NCI-H2107 (cell line): ENCODE measurements around the gene LAMP5.

Source experiments
- DNase-seq: peaks from one replicate; lab custom pipeline; 2025; lab: John Stamatoyannopoulos, UW

LAMP5 gene

GRCh38 chr20:9514461-9515213 lies at the start of gene LAMP5:
Gene LAMP5 (plus strand): TSS chr20:9514590. CDS start chr20:9514853, 263 bp downstream.
- DNase-seq = no peak

- no peak for DNase-seq
Measured at GRCh38 chr20:9467995-9468394, 46.4 kb upstream of the LAMP5 start.

GRCh38 chr20:9474835-9475415 lies 39.5 kb upstream of the LAMP5 start:
- DNase-seq = no peak

- no peak for DNase-seq
Measured at GRCh38 chr20:9475456-9475855, 38.9 kb upstream of the LAMP5 start.

- DNase-seq = no peak
Measured at GRCh38 chr20:9476174-9476573, 38.2 kb upstream of the LAMP5 start.

GRCh38 chr20:9476637-9477036 lies 37.8 kb upstream of the LAMP5 start:
- no peak for DNase-seq

GRCh38 chr20:9478771-9479170 lies 35.6 kb upstream of the LAMP5 start:
- no peak for DNase-seq

- no peak for DNase-seq
Measured at GRCh38 chr20:9480066-9480465, 34.3 kb upstream of the LAMP5 start.

GRCh38 chr20:9482180-9482579 lies 32.2 kb upstream of the LAMP5 start:
- no peak for DNase-seq

GRCh38 chr20:9483131-9483530 lies 31.3 kb upstream of the LAMP5 start:
- no peak for DNase-seq

GRCh38 chr20:9485614-9486340 lies 28.6 kb upstream of the LAMP5 start:
- no peak for DNase-seq

- DNase-seq = no peak
Measured at GRCh38 chr20:9487231-9487630, 27.2 kb upstream of the LAMP5 start.

GRCh38 chr20:9488063-9488462 lies 26.3 kb upstream of the LAMP5 start:
- no peak for DNase-seq

- no peak for DNase-seq
Measured at GRCh38 chr20:9490161-9490560, 24.2 kb upstream of the LAMP5 start.

- DNase-seq = no peak
Measured at GRCh38 chr20:9490631-9491030, 23.8 kb upstream of the LAMP5 start.

GRCh38 chr20:9491324-9491723 lies 23.1 kb upstream of the LAMP5 start:
- no peak for DNase-seq

- DNase-seq = no peak
Measured at GRCh38 chr20:9492067-9492466, 22.3 kb upstream of the LAMP5 start.

GRCh38 chr20:9493803-9494202 lies 20.6 kb upstream of the LAMP5 start:
- DNase-seq = no peak

- no peak for DNase-seq
Measured at GRCh38 chr20:9495701-9496100, 18.7 kb upstream of the LAMP5 start.

- DNase-seq = no peak
Measured at GRCh38 chr20:9496155-9496554, 18.2 kb upstream of the LAMP5 start.

GRCh38 chr20:9498322-9498721 lies 16.1 kb upstream of the LAMP5 start:
- no peak for DNase-seq

- no peak for DNase-seq
Measured at GRCh38 chr20:9499126-9499899, 15.1 kb upstream of the LAMP5 start.
